SH-SY5Y (cell line): Measurements from ENCODE around the gene ATRAID.

Source experiments
- GATA2 ChIP-seq: IDR thresholded peaks from 2 replicates; pipeline ENCODE4 v1.6.1; 2011; ENCODE audit warnings: mild to moderate bottlenecking, low read depth, low read length
- GATA3 ChIP-seq: IDR thresholded peaks from 2 replicates; pipeline ENCODE4 v1.6.1; 2011; ENCODE audit warnings: low read depth, mild to moderate bottlenecking, low read length, moderate library complexity

GRCh38 chr2:27189989-27190388 lies 21.9 kb upstream of the ATRAID start:
- TF ChIP-seq GATA2 (no peak), GATA3 (no peak)
